HCT116 (cell line): ENCODE measurements around the gene NCOA5. TPM values are rescaled to one million over a fixed set of nuclear protein-coding genes. Genes with fewer than 3 reads are reported as not detected.

ENCODE experiments used
- ATAC-seq: fragments of 200-7000 bp; cut with Tn5 transposase; 2 replicates; pipeline ENCODE4 v1.9.1; 2020; ENCODE audit warnings: mild to moderate bottlenecking, moderate library complexity
- BruUV-seq: library from RNA; stranded (reverse); fragments of 400-500 nt; replicated peaks from 2 replicates; lab custom pipeline; 2021; lab: Mats Ljungman, UMichigan
- CTCF ChIA-PET: fragments of 300-600 bp; sonication (Branson Sonifier 250); formaldehyde crosslinking; loops from one replicate; lab custom pipeline; 2021; ENCODE audit warnings: antibody characterized with exemption; lab: Charles Lee
- POLR2A ChIA-PET: fragments of 300-600, 350-600 bp; sonication (Branson Sonifier 250); formaldehyde crosslinking; loops from one replicate; lab custom pipeline; 2021; ENCODE audit warnings: antibody characterized with exemption; lab: Charles Lee
- RAD21 ChIA-PET, 2 experiments: fragments of 300-600 bp; sonication (Branson Sonifier 250); formaldehyde crosslinking; loops; one replicate each; lab custom pipeline; 2023; ENCODE audit warnings: low total read pairs in 2 of 2; ENCODE audit not compliant: uncharacterized antibody in 2 of 2, unreplicated experiment in 2 of 2, low non-redundant PET in 1 of 2; lab: Charles Lee
- DNase-seq: peaks from one replicate; pipeline ENCODE4 v3.0.0-alpha.2; 2010; ENCODE audit warnings: low read depth, low spot score
- H2AFZ ChIP-seq: fragments of 200-600 bp; shearing (Covaris generic), sonication (generic); 2 replicates; pipeline ENCODE4 v1.6.1; 2017; ENCODE audit warnings: low read depth, mixed run types, mixed read lengths, antibody characterized with exemption, low read length; ENCODE audit not compliant: poor library complexity, severe bottlenecking
- H3K27ac ChIP-seq: 2 replicates; pipeline ENCODE4 v1.5.1; 2012; ENCODE audit warnings: low read depth, low read length
- H3K27me3 ChIP-seq: fragments of 200-600 bp; sonication (generic); 2 replicates; pipeline ENCODE4 v1.6.1; 2016; ENCODE audit warnings: mixed run types, low read length, mixed read lengths; ENCODE audit not compliant: insufficient read depth
- H3K36me3 ChIP-seq, 2 experiments: fragments of 200-500 bp in 1 of 2; fragments of 200-600 bp in 1 of 2; sonication (Bioruptor generic) in 1 of 2; sonication (generic) in 1 of 2; 2 replicates each; pipeline versions ENCODE4 v1.5.1 to v1.6.1; 2014 to 2016; ENCODE audit warnings: low read length in 2 of 2, inconsistent platforms in 1 of 2, mixed read lengths in 1 of 2, mixed run types in 1 of 2; ENCODE audit not compliant: insufficient read depth in 2 of 2, control insufficient read depth in 1 of 2
- H3K4me1 ChIP-seq, 2 experiments: fragments of 200-600 bp in 1 of 2; sonication (generic) in 1 of 2; 2 replicates each; pipeline versions ENCODE4 v1.5.1 to v1.6.1; 2012 to 2017; ENCODE audit warnings: low read length in 2 of 2, inconsistent platforms in 1 of 2, mild to moderate bottlenecking in 1 of 2, mixed read lengths in 1 of 2, mixed run types in 1 of 2, moderate library complexity in 1 of 2; ENCODE audit not compliant: insufficient read depth in 2 of 2, control insufficient read depth in 1 of 2
- H3K4me2 ChIP-seq: fragments of 200-600 bp; sonication (generic); 2 replicates; pipeline ENCODE4 v1.6.1; 2017; ENCODE audit warnings: mixed run types, low read length, mixed read lengths
- H3K4me3 ChIP-seq, 2 experiments: fragments of 200-600 bp in 1 of 2; sonication (generic) in 1 of 2; replicated peaks in 1 of 2; 2 replicates each; pipeline ENCODE4 v1.5.1; 2011 to 2016; ENCODE audit warnings: low read length in 2 of 2, control low read depth in 1 of 2, low read depth in 1 of 2, mild to moderate bottlenecking in 1 of 2, mixed read lengths in 1 of 2, mixed run types in 1 of 2
- H3K79me2 ChIP-seq: fragments of 200-600 bp; sonication (generic); 2 replicates; pipeline ENCODE4 v1.6.1; 2017; ENCODE audit warnings: mild to moderate bottlenecking, mixed run types, low read length, moderate library complexity, mixed read lengths; ENCODE audit not compliant: insufficient read depth
- H3K9ac ChIP-seq: fragments of 200-600 bp; sonication (generic); 2 replicates; pipeline ENCODE4 v1.6.1; 2016; ENCODE audit warnings: low read length, mixed read lengths
- H3K9me2 ChIP-seq: fragments of 200-600 bp; sonication (generic), shearing (Covaris generic); 2 replicates; pipeline ENCODE4 v1.6.1; 2017; ENCODE audit warnings: mixed run types, mild to moderate bottlenecking, moderate library complexity; ENCODE audit not compliant: insufficient read depth
- H3K9me3 ChIP-seq, 2 experiments: fragments of 200-500 bp in 1 of 2; fragments of 200-600 bp in 1 of 2; sonication (Bioruptor generic) in 1 of 2; sonication (generic) in 1 of 2; 2 replicates each; pipeline ENCODE4 v1.6.1; 2014 to 2017; ENCODE audit warnings: low read length in 2 of 2, mixed read lengths in 2 of 2, inconsistent platforms in 1 of 2, low read depth in 1 of 2, mild to moderate bottlenecking in 1 of 2, mixed run types in 1 of 2, moderate library complexity in 1 of 2; ENCODE audit not compliant: control insufficient read depth in 1 of 2, insufficient read depth in 1 of 2
- H4K20me1 ChIP-seq: fragments of 200-600 bp; sonication (generic), shearing (Covaris generic); 2 replicates; pipeline ENCODE4 v1.6.1; 2017; ENCODE audit warnings: mixed run types, mild to moderate bottlenecking, moderate library complexity; ENCODE audit not compliant: insufficient read depth
- CBX3 ChIP-seq: IDR thresholded peaks from 2 replicates; pipeline ENCODE4 v1.6.1; 2012; ENCODE audit warnings: low read depth
- EGR1 ChIP-seq: IDR thresholded peaks from 2 replicates; pipeline ENCODE4 v1.6.1; 2012; ENCODE audit warnings: low read depth
- JUND ChIP-seq: IDR thresholded peaks from 2 replicates; pipeline ENCODE4 v1.6.1; 2012
- SIN3A ChIP-seq: IDR thresholded peaks from 2 replicates; pipeline ENCODE4 v1.6.1; 2012; ENCODE audit warnings: low read depth
- SP1 ChIP-seq: IDR thresholded peaks from 2 replicates; pipeline ENCODE4 v1.6.1; 2012; ENCODE audit warnings: low read depth
- ZNF274 ChIP-seq: fragments of 200-500 bp; sonication (Bioruptor generic); IDR thresholded peaks from 2 replicates; pipeline ENCODE4 v1.6.1; 2014; ENCODE audit warnings: mild to moderate bottlenecking, low read depth, low read length, inconsistent platforms
- intact Hi-C: fragments of 100-400 bp; cut with micrococcal nuclease; formaldehyde crosslinking; loops from 2 replicates; pipeline ENCODE4 v1.10.0; 2022
- total RNA-seq: library from RNA; stranded (reverse); gene quantifications from one replicate; pipeline ENCODE4 v1.2.1, GENCODE V29; 2021; ENCODE audit not compliant: unreplicated experiment
- TF ChIP-seq, protein P1 (sequence below), 3 experiments: fragments of 200-600 bp in 1 of 3; sonication (generic) in 1 of 3; IDR thresholded peaks in 2 of 3; conservative IDR thresholded peaks in 1 of 3; 2 replicates each; pipeline ENCODE4 v1.5.1; 2012 to 2017; ENCODE audit warnings: low read depth in 2 of 3, low read length in 2 of 3, antibody characterized with exemption in 1 of 3, borderline replicate concordance in 1 of 3, control low read depth in 1 of 3, mild to moderate bottlenecking in 1 of 3, mixed read lengths in 1 of 3, mixed run types in 1 of 3, moderate library complexity in 1 of 3; ENCODE audit not compliant: insufficient read depth in 1 of 3
- TF ChIP-seq, protein P2 (sequence below): IDR thresholded peaks from 2 replicates; pipeline ENCODE4 v1.6.1; 2012

Gene NCOA5
- total RNA-seq, 1 experiment from 2014 or later: 31.6 TPM

DNA sequence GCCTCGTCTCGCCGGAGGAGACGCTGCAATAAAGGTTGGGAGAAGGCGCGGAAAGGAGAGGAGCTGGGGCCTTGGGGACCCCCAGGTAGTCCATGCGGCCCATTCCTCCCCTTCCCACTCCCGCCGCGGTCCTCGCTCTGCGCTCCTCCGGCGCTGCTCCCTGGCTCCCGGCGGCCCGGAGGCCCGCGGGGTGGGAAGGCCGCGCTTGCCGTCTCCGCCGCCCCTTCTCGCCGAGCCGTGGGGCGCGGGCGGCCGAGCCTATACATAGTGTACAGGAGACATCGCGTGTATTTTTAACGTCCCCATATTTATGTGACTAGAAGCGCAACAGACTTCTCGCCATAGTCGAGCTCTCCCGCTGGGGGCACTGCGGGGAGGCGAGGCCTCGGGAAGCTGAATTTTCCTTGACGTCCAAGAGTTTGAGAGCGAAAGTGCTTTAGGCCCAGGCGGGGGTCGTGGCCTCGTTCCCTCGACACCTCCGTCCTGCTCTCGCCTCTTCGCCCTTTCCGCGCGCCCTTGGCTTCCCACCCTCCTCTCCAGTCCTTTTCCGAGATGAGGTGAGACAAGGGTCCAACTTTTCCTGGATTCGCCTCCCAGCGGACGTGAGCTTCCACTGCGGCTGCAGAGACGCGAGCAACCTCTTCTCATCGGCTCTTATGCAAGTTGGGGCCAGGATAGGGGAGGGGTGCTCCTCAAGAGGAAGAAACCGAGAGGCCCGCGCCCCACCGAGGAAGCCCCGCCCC, 31.7 kb downstream of the NCOA5 start:
- POLR2A ChIA-PET: no interaction called here
- Histone ChIP-seq H3K9me3 (no peaks in the 10 kb centered on the region), H2AFZ (no peak overlapping the region), H3K9ac (no peak overlapping the region), H3K4me3 (no peak overlapping the region), H3K4me1 (no peaks in the 10 kb centered on the region), H3K4me2 (no peak overlapping the region), H3K27ac (no peak overlapping the region), H3K27me3 (peaks cover 7% of the 10 kb centered on the region; the same call in 1 of the 2 replicates), H3K36me3 (peaks cover 7 to 18% of the 10 kb centered on the region in 2 experiments; a peak in 3 of 4 replicates), H4K20me1 (no peaks in the 10 kb centered on the region), H3K79me2 (no peaks in the 10 kb centered on the region), H3K9me2 (no peaks in the 10 kb centered on the region)
- intact Hi-C loops: no loop called here
- no peak for DNase-seq
- TF ChIP-seq, protein P1, sequence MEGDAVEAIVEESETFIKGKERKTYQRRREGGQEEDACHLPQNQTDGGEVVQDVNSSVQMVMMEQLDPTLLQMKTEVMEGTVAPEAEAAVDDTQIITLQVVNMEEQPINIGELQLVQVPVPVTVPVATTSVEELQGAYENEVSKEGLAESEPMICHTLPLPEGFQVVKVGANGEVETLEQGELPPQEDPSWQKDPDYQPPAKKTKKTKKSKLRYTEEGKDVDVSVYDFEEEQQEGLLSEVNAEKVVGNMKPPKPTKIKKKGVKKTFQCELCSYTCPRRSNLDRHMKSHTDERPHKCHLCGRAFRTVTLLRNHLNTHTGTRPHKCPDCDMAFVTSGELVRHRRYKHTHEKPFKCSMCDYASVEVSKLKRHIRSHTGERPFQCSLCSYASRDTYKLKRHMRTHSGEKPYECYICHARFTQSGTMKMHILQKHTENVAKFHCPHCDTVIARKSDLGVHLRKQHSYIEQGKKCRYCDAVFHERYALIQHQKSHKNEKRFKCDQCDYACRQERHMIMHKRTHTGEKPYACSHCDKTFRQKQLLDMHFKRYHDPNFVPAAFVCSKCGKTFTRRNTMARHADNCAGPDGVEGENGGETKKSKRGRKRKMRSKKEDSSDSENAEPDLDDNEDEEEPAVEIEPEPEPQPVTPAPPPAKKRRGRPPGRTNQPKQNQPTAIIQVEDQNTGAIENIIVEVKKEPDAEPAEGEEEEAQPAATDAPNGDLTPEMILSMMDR (IDR thresholded peaks at IDR 0.05 in 2 of 3, conservative IDR thresholded peaks at IDR 0.05 in 1 of 3; ENCODE audit: borderline replicate concordance in 1 of 3, insufficient read depth in 1 of 3, low read depth in 2 of 3, low read length in 2 of 3): no peak
- TF ChIP-seq EGR1 (no peak), SP1 (no peak), CBX3 (no peak), SIN3A (no peak), ZNF274 (no peak), JUND (no peak)
- TF ChIP-seq, protein P2, sequence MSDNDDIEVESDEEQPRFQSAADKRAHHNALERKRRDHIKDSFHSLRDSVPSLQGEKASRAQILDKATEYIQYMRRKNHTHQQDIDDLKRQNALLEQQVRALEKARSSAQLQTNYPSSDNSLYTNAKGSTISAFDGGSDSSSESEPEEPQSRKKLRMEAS: no peak
- RAD21 ChIA-PET: no interaction called here
- no TSS peak for BruUV-seq
- ATAC-seq: no peak
- CTCF ChIA-PET: no interaction called here
